Peyer's patch (tissue), 4 donors: ENCODE data around the gene STK24. TPM values are rescaled to one million over a fixed set of nuclear protein-coding genes. Genes with fewer than 3 reads are reported as not detected.

Experiments
- DNase-seq, 3 donors: peaks; one replicate each; pipeline ENCODE4 v3.0.0-alpha.2; 2017 to 2019
- H3K27ac ChIP-seq, 4 donors: fragments of 200-600 bp; sonication (generic); one replicate each; pipeline ENCODE4 v1.5.1; 2016 to 2019
- H3K27me3 ChIP-seq, 2 donors: fragments of 200-600 bp; sonication (generic); one replicate each; pipeline ENCODE4 v1.5.1; 2019
- H3K36me3 ChIP-seq, 3 donors: fragments of 200-600 bp; sonication (generic); one replicate each; pipeline ENCODE4 v1.5.1; 2016 to 2019
- H3K4me1 ChIP-seq, 4 donors: fragments of 200-600 bp; sonication (generic); one replicate each; pipeline ENCODE4 v1.5.1; 2016 to 2019
- H3K4me3 ChIP-seq, 4 donors: fragments of 200-600 bp; sonication (generic); 1 replicate in 3 of 4; 2 replicates in 1 of 4; pipeline ENCODE4 v1.5.1; 2016 to 2019; ENCODE audit warnings: mild to moderate bottlenecking in 1 of 4
- H3K9me3 ChIP-seq, 4 donors: fragments of 200-600 bp; sonication (generic); one replicate each; pipeline ENCODE4 v1.5.1; 2016 to 2019; ENCODE audit warnings: mild to moderate bottlenecking in 1 of 4
- POLR2A ChIP-seq, 2 donors: fragments of 450-650 bp; IDR thresholded peaks; one replicate each; pipeline ENCODE4 v1.5.1; 2017; ENCODE audit warnings: antibody characterized with exemption in 2 of 2, mild to moderate bottlenecking in 2 of 2, moderate library complexity in 2 of 2
- total RNA-seq, 4 donors: library from RNA; depleted of rRNA; stranded (reverse); fragments of >200 nt; gene quantifications; one replicate each; pipeline ENCODE4 v1.1.0, GENCODE V29; 2016
- TF ChIP-seq, protein P1 (sequence below), 6 experiments: fragments of 450-650 bp in 4 of 6; fragments of 200-600 bp in 2 of 6; sonication (generic) in 1 of 6; IDR thresholded peaks; one replicate each; pipeline ENCODE4 v1.5.1; 2017 to 2019; ENCODE audit warnings: antibody characterized with exemption in 6 of 6, mild to moderate bottlenecking in 3 of 6, moderate library complexity in 1 of 6

Gene STK24
- total RNA-seq, 4 donors from 2014 or later, result 84.2 to 137 (median 119) TPM

DNA sequence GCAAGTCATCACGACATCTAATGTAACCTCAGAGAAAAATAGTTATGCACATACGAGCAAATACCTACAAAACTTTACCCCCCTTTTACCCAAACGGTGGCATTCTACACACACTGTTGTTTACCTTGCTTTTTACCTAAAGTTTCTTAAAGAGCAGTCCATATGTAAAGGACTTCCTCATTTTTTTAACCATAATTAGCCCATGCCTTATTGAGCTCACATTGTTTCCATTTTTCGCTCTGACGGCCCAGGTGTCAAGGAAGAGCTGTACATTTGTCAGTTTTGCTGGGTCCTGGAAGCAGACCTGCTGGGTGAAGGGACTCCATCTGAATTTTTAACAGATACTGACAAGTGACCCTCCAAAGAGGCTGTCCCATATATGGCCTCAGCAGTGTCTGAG lies 89.4 kb downstream of the STK24 start:
- H3K4me3 ChIP-seq, result no peak overlapping the region
- no peak for TF ChIP-seq POLR2A (IDR thresholded peaks at IDR 0.05)
- TF ChIP-seq, protein P1, sequence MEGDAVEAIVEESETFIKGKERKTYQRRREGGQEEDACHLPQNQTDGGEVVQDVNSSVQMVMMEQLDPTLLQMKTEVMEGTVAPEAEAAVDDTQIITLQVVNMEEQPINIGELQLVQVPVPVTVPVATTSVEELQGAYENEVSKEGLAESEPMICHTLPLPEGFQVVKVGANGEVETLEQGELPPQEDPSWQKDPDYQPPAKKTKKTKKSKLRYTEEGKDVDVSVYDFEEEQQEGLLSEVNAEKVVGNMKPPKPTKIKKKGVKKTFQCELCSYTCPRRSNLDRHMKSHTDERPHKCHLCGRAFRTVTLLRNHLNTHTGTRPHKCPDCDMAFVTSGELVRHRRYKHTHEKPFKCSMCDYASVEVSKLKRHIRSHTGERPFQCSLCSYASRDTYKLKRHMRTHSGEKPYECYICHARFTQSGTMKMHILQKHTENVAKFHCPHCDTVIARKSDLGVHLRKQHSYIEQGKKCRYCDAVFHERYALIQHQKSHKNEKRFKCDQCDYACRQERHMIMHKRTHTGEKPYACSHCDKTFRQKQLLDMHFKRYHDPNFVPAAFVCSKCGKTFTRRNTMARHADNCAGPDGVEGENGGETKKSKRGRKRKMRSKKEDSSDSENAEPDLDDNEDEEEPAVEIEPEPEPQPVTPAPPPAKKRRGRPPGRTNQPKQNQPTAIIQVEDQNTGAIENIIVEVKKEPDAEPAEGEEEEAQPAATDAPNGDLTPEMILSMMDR (IDR thresholded peaks at IDR 0.05), result no peak
- no peaks in the 10 kb centered on the region for H3K36me3 ChIP-seq
- no peak for DNase-seq
- no peak overlapping the region for H3K27ac ChIP-seq
- no peaks in the 10 kb centered on the region for H3K27me3 ChIP-seq
- H3K4me1 ChIP-seq, result peaks cover 5 to 95% (median 34%) of the 10 kb centered on the region in 4 donors
- no peaks in the 10 kb centered on the region for H3K9me3 ChIP-seq

DNA sequence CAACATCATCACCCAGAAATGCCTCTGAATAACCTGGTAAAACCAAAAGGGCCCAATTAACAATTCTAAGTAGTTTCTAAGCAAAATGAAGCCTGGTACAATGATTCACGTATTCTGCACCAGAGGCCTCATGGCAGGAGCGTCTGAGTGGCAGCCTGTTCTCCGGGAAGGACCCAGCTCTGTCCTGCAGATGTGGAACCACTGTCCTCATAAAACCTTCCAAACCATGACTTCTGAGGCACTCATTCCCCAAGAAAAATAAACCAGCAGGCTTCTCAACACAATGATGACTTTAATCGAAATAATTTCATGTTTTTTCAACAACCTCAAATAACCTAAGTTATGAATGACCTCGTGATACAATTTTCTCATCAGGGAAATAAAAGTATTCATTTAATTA lies 89.9 kb downstream of the STK24 start:
- Histone ChIP-seq H3K27me3 (no peaks in the 10 kb centered on the region), H3K36me3 (no peaks in the 10 kb centered on the region), H3K27ac (no peak overlapping the region), H3K9me3 (no peaks in the 10 kb centered on the region), H3K4me1 (peaks cover 5 to 95% (median 34%) of the 10 kb centered on the region in 4 donors), H3K4me3 (no peak overlapping the region)
- no peak for DNase-seq
- TF ChIP-seq POLR2A (IDR thresholded peaks at IDR 0.05), result no peak
- TF ChIP-seq, protein P1 (IDR thresholded peaks at IDR 0.05), result no peak

DNA sequence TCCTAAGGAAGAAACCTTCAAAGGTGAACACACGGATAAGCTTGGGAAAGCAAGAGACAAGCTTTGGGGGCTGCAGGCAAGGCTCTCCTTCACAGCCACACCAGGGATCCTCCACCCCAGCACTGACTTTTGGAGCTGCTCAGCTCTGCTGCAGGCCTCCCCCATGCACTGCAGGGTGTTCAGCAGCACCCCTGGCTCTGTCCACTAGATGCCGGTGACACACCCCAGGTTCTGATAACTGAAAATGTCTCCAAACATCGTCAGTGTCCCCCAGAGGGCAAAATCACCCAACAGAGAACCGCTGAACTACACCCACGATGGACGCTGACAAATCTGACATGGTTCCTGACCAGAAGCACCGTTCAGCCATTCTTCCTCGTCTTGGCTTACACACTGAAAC lies 90.5 kb downstream of the STK24 start:
- TF ChIP-seq POLR2A (IDR thresholded peaks at IDR 0.05), result no peak
- TF ChIP-seq, protein P1 (IDR thresholded peaks at IDR 0.05), result no peak
- no peak overlapping the region for H3K4me3 ChIP-seq
- no peaks in the 10 kb centered on the region for H3K36me3 ChIP-seq
- H3K4me1 ChIP-seq, result peaks cover 5 to 92% (median 34%) of the 10 kb centered on the region in 4 donors
- no peaks in the 10 kb centered on the region for H3K9me3 ChIP-seq
- H3K27ac ChIP-seq, result no peak overlapping the region
- no peaks in the 10 kb centered on the region for H3K27me3 ChIP-seq
- no peak for DNase-seq

DNA sequence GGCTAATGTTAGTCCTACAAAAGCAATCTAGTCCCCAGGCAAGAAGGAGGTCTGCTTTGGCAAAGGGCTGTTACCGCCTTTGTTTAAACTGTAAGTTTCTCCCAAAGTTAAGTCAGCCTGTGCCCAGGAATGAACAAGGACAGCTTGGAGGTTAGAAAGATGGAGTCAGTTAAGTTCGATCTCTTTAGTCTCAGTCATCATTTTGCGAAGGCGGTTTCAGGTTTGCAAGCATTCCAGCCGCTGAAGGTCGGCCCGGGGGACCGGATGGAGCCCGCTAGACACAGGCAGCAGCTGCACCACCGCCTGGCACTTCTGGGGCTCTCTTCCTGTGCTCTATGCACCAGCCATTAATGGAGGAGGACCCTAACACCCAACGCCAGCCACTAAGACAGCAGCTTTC lies 91.3 kb downstream of the STK24 start:
- Histone ChIP-seq H3K9me3 (no peaks in the 10 kb centered on the region), H3K27ac (peak overlapping the region; percentile 27 to 90 (median 74)), H3K4me3 (no peak overlapping the region), H3K27me3 (no peaks in the 10 kb centered on the region), H3K36me3 (no peaks in the 10 kb centered on the region), H3K4me1 (peaks cover 5 to 90% (median 30%) of the 10 kb centered on the region in 4 donors)
- peak in 1 of 3 donors; percentile 13 for DNase-seq
- TF ChIP-seq POLR2A (IDR thresholded peaks at IDR 0.05), result no peak
- TF ChIP-seq, protein P1 (IDR thresholded peaks at IDR 0.05), result no peak

DNA sequence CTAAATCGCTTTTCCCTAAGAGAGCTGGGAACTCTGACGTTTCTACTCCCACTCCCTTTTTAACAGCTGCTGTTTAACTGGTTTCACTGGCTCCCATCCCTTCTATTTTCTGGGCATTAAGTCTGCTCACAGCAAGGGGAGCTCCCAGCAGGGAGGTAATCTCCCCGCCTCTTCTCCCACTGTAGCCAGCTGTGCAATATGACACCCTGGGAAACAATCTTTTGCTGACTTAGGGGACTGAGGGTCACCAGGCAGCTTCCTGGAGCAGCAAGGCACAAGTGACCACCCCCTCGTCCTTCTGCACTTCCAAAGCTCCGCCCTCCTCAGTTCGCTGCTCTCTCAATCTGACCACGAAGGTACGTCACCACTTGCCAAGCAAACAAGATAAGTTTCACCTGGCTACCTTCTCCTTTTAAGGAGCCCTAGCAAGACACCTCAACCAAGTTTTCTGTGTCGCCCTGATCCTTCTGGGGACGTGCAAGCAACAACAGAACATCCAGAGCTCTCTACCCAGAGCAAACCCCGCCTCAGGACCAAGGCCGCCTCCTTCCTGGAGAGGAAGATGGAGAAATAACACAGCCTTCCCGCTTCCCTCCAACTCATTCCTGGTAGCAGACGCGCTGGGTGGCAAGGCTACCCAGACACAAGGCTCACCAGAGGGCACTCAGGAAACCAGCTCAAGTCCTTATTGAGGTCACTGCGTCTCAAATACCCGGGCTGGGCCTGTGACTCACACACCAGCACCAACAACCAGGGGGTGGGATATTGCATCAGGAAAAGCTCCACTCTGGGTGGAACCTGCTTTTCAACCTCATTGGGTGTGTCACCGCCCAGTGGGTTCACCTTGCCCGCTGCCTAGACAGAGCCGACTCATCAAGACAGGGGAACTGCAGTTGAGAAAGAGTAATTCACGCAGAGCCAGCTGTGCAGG lies 92.4 kb downstream of the STK24 start:
- peak; percentile 31 to 92 (median 84) for DNase-seq
- Histone ChIP-seq H3K27ac (peak overlapping the region; percentile 44 to 90 (median 74)), H3K9me3 (no peaks in the 10 kb centered on the region), H3K27me3 (no peaks in the 10 kb centered on the region), H3K36me3 (no peaks in the 10 kb centered on the region), H3K4me1 (peaks cover 11 to 80% (median 25%) of the 10 kb centered on the region in 4 donors), H3K4me3 (peak overlapping the region in 1 of 4 donors; percentile 2)
- peak in 1 of 2 donors; percentile 68 for TF ChIP-seq POLR2A (IDR thresholded peaks at IDR 0.05)
- TF ChIP-seq, protein P1 (IDR thresholded peaks at IDR 0.05), result peak in 2 of 6 experiments; percentile 10 to 19
